Karpas-422 (cell line): ENCODE measurements around the gene CHD1. TPM values are rescaled to one million over a fixed set of nuclear protein-coding genes. Genes with fewer than 3 reads are reported as not detected.

Source experiments
- DNase-seq: peaks from one replicate; pipeline ENCODE4 v3.0.0-alpha.2; 2015
- H2AFZ ChIP-seq: fragments of 200-600 bp; sonication (generic); 2 replicates; pipeline ENCODE4 v1.6.1; 2014; ENCODE audit warnings: antibody characterized with exemption, low read length, mixed read lengths
- H3K27ac ChIP-seq: fragments of 200-600 bp; sonication (generic); 2 replicates; pipeline ENCODE4 v1.5.1; 2014; ENCODE audit warnings: mild to moderate bottlenecking, low read length, moderate library complexity
- H3K27me3 ChIP-seq: fragments of 200-600 bp; sonication (generic); 2 replicates; pipeline ENCODE4 v1.6.1; 2014; ENCODE audit warnings: low read length, mixed read lengths
- H3K36me3 ChIP-seq: fragments of 200-600 bp; sonication (generic); 2 replicates; pipeline ENCODE4 v1.6.1; 2014; ENCODE audit warnings: low read length, mixed read lengths; ENCODE audit not compliant: insufficient read depth
- H3K4me1 ChIP-seq: fragments of 200-600 bp; sonication (generic); 2 replicates; pipeline ENCODE4 v1.6.1; 2014; ENCODE audit warnings: mild to moderate bottlenecking, low read length, mixed read lengths
- H3K4me2 ChIP-seq: fragments of 200-600 bp; sonication (generic); 2 replicates; pipeline ENCODE4 v1.6.1; 2014; ENCODE audit warnings: low read length, low read depth, mild to moderate bottlenecking; ENCODE audit not compliant: poor library complexity, severe bottlenecking
- H3K4me3 ChIP-seq: fragments of 200-600 bp; sonication (generic); 2 replicates; pipeline ENCODE4 v1.5.1; 2014; ENCODE audit warnings: mild to moderate bottlenecking, antibody characterized with exemption, low read length, mixed read lengths
- H3K79me2 ChIP-seq: fragments of 200-600 bp; sonication (generic); 2 replicates; pipeline ENCODE4 v1.6.1; 2014; ENCODE audit warnings: mild to moderate bottlenecking, low read length, mixed read lengths
- H3K9ac ChIP-seq: fragments of 200-600 bp; sonication (generic); 2 replicates; pipeline ENCODE4 v1.6.0; 2014; ENCODE audit warnings: low read length
- H3K9me2 ChIP-seq: fragments of 200-600 bp; sonication (generic), shearing (Covaris generic); replicated peaks from 2 replicates; pipeline ENCODE4 v1.6.0; 2014; ENCODE audit warnings: mild to moderate bottlenecking, low read length, moderate library complexity; ENCODE audit not compliant: insufficient read depth
- H3K9me3 ChIP-seq: fragments of 300-700, 200-600 bp; sonication (generic); 2 replicates; pipeline ENCODE4 v1.6.1; 2014; ENCODE audit warnings: low read length, mixed read lengths
- H4K20me1 ChIP-seq: fragments of 200-600 bp; sonication (generic); 2 replicates; pipeline ENCODE4 v1.6.1; 2014; ENCODE audit warnings: mild to moderate bottlenecking, antibody characterized with exemption, low read length, low read depth; ENCODE audit not compliant: insufficient read depth
- total RNA-seq: library from RNA; depleted of rRNA; stranded (reverse); fragments of >200 nt; shearing (Covaris generic); gene quantifications from 2 replicates; pipeline ENCODE4 v1.2.3, GENCODE V29; 2014; ENCODE audit warnings: low replicate concordance

CHD1 gene
- total RNA-seq, 1 experiment from 2014 or later = 61.2 TPM

DNA sequence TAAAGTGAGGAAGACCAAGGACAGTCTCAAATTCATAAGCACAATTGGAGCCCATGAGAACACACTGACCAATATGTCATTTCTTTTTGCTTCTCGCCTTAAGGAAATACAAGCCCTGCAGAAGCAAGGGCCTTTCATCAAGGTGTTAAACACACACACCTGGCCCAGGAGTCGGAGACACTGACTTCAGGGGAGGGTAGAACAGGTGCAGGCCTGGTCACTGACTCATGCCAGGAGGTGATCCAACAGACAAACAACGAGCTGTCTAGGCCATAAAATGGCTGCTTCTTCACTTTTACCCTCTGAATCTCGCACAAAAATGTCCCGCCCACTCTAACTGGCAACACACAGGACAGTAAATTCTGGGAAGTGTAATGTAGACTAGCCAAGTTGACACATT is 92.6 kb downstream of the CHD1 start:
- H3K27me3 ChIP-seq = no peaks in the 10 kb centered on the region
- no peak overlapping the region for H3K4me3 ChIP-seq
- H4K20me1 ChIP-seq = no peaks in the 10 kb centered on the region
- H3K9ac ChIP-seq = no peak overlapping the region
- H3K4me1 ChIP-seq = peaks cover 2% of the 10 kb centered on the region; the same call in 1 of the 2 replicates
- no peaks in the 10 kb centered on the region for H3K36me3 ChIP-seq
- no peak overlapping the region for H3K4me2 ChIP-seq
- no peak for DNase-seq
- no peaks in the 10 kb centered on the region for H3K9me3 ChIP-seq
- no peak overlapping the region for H3K27ac ChIP-seq
- H2AFZ ChIP-seq = no peak overlapping the region
- H3K79me2 ChIP-seq = no peaks in the 10 kb centered on the region
- no peaks in the 10 kb centered on the region for H3K9me2 ChIP-seq

GRCh38 chr5:98827588-98828284 is 101.1 kb downstream of the CHD1 start:
- Histone ChIP-seq H3K9me2 (no peaks in the 10 kb centered on the region), H3K9ac (no peak overlapping the region), H3K4me2 (no peak overlapping the region), H3K4me1 (peaks cover 6% of the 10 kb centered on the region; the same call in 1 of the 2 replicates), H3K79me2 (no peaks in the 10 kb centered on the region), H3K9me3 (no peaks in the 10 kb centered on the region), H3K36me3 (no peaks in the 10 kb centered on the region), H2AFZ (no peak overlapping the region), H3K27me3 (no peaks in the 10 kb centered on the region), H3K27ac (no peak overlapping the region), H4K20me1 (no peaks in the 10 kb centered on the region), H3K4me3 (no peak overlapping the region)
- no peak for DNase-seq

DNA sequence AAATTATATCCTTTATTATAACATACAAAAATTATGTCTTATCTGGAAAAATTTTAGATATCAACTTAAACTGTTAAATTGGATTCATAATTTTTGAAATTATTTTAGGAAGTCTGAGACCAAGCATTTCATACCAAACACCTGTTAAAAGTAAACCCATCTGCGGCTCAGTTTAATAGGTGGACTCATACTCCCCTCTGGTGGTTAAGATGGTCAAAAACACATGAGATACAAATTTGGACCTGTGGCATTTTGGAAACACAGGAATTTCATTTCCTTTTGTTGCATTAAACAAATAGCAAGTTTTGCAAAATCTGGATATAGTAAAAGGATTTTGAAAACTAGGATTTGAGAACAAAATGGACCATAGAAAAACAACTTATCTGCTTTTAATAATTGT is 101.6 kb downstream of the CHD1 start:
- Histone ChIP-seq H3K9me2 (no peaks in the 10 kb centered on the region), H3K9me3 (no peaks in the 10 kb centered on the region), H3K36me3 (no peaks in the 10 kb centered on the region), H3K4me3 (no peak overlapping the region), H3K4me1 (peaks cover 6% of the 10 kb centered on the region; the same call in 1 of the 2 replicates), H4K20me1 (no peaks in the 10 kb centered on the region), H2AFZ (no peak overlapping the region), H3K79me2 (no peaks in the 10 kb centered on the region), H3K9ac (no peak overlapping the region), H3K27ac (no peak overlapping the region), H3K4me2 (no peak overlapping the region), H3K27me3 (no peaks in the 10 kb centered on the region)
- peak; percentile 72 for DNase-seq

- Histone ChIP-seq H4K20me1 (no peaks in the 10 kb centered on the region), H2AFZ (no peak overlapping the region), H3K4me1 (peaks cover 6% of the 10 kb centered on the region; the same call in 1 of the 2 replicates), H3K9me2 (no peaks in the 10 kb centered on the region), H3K79me2 (no peaks in the 10 kb centered on the region), H3K4me2 (no peak overlapping the region), H3K9ac (no peak overlapping the region), H3K27ac (no peak overlapping the region), H3K4me3 (no peak overlapping the region), H3K27me3 (no peaks in the 10 kb centered on the region), H3K36me3 (no peaks in the 10 kb centered on the region), H3K9me3 (no peaks in the 10 kb centered on the region)
- DNase-seq = no peak
These were observed 103.0 kb downstream of the CHD1 start for GRCh38 chr5:98825582-98826375.

- Histone ChIP-seq H2AFZ (no peak overlapping the region), H3K4me3 (no peak overlapping the region), H3K9me3 (no peaks in the 10 kb centered on the region), H3K9me2 (no peaks in the 10 kb centered on the region), H3K4me1 (no peaks in the 10 kb centered on the region), H3K9ac (no peak overlapping the region), H4K20me1 (no peaks in the 10 kb centered on the region), H3K27me3 (no peaks in the 10 kb centered on the region), H3K4me2 (no peak overlapping the region), H3K27ac (no peak overlapping the region), H3K79me2 (no peaks in the 10 kb centered on the region), H3K36me3 (no peaks in the 10 kb centered on the region)
- no peak for DNase-seq
These were observed 112.1 kb downstream of the CHD1 start for GRCh38 chr5:98816582-98817222.

- DNase-seq = no peak
- no peaks in the 10 kb centered on the region for H4K20me1 ChIP-seq
- H3K9me3 ChIP-seq = no peaks in the 10 kb centered on the region
- no peak overlapping the region for H3K4me3 ChIP-seq
- H3K36me3 ChIP-seq = no peaks in the 10 kb centered on the region
- no peaks in the 10 kb centered on the region for H3K27me3 ChIP-seq
- H2AFZ ChIP-seq = no peak overlapping the region
- no peak overlapping the region for H3K9ac ChIP-seq
- no peak overlapping the region for H3K4me2 ChIP-seq
- no peaks in the 10 kb centered on the region for H3K9me2 ChIP-seq
- H3K79me2 ChIP-seq = no peaks in the 10 kb centered on the region
- no peak overlapping the region for H3K27ac ChIP-seq
- H3K4me1 ChIP-seq = no peaks in the 10 kb centered on the region
These were observed 115.1 kb downstream of the CHD1 start for GRCh38 chr5:98813755-98814154.

DNA sequence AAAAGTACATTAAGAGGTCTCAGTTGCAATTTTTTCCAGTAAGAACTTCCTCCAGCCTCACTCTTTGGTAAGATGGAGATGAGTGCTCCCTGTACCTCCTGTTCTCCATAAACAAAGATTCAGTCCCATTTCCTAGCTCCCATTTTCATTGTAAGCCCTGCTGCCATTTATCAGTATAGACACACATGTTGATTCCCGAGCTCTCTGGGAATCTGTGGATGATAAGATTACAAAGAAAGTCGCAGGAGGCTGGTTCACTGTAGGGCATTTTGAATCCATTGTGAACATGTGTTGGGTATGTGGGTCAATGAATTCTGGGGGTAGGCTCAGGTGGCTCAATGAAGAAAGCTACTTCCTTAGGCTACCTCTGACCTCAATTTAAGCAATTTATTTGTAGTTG is 118.6 kb downstream of the CHD1 start:
- Histone ChIP-seq H2AFZ (no peak overlapping the region), H4K20me1 (no peaks in the 10 kb centered on the region), H3K79me2 (no peaks in the 10 kb centered on the region), H3K9me2 (no peaks in the 10 kb centered on the region), H3K27ac (no peak overlapping the region), H3K4me2 (no peak overlapping the region), H3K4me3 (no peak overlapping the region), H3K36me3 (no peaks in the 10 kb centered on the region), H3K4me1 (no peaks in the 10 kb centered on the region), H3K9me3 (no peaks in the 10 kb centered on the region), H3K27me3 (no peaks in the 10 kb centered on the region), H3K9ac (no peak overlapping the region)
- DNase-seq = no peak

DNA sequence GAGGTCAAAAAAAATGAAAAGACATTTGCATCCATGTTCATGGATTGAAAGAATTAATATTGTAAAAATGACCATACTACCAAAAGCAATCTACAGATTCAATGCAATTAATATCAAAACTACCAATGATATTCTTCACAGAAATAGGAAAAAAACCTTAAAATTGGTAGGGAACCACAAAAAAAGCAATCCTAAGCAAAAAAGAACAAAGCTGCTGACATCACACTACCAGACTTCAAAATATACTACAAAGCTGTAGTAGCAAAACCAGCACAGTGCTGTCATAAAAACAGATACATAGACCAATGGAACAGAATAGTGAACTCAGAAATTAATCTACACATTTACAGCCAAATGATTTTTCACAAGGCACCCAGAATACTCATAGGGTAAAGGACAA is 121.0 kb downstream of the CHD1 start:
- Histone ChIP-seq H3K4me3 (no peak overlapping the region), H3K27me3 (no peaks in the 10 kb centered on the region), H3K36me3 (no peaks in the 10 kb centered on the region), H3K9me2 (no peaks in the 10 kb centered on the region), H3K9me3 (no peaks in the 10 kb centered on the region), H4K20me1 (no peaks in the 10 kb centered on the region), H3K4me2 (no peak overlapping the region), H3K4me1 (no peaks in the 10 kb centered on the region), H2AFZ (no peak overlapping the region), H3K79me2 (no peaks in the 10 kb centered on the region), H3K27ac (no peak overlapping the region), H3K9ac (no peak overlapping the region)
- DNase-seq = no peak
